OCI-LY3 (cell line): ENCODE results near the gene AUTS2.

ENCODE experiments used
- H2AFZ ChIP-seq: fragments of 200-600, 300-600 bp; shearing (Covaris generic); 2 replicates; pipeline ENCODE4 v1.6.0; 2014; ENCODE audit warnings: antibody characterized with exemption, low read depth, low read length
- H3K27ac ChIP-seq: fragments of 200-600, 300-600 bp; sonication (generic); 2 replicates; pipeline ENCODE4 v1.5.1; 2014; ENCODE audit warnings: mild to moderate bottlenecking, low read length, moderate library complexity, mixed read lengths
- H3K27me3 ChIP-seq: fragments of 200-600, 300-600 bp; sonication (generic); 2 replicates; pipeline ENCODE4 v1.6.1; 2014; ENCODE audit warnings: low read depth, low read length, mixed read lengths
- H3K36me3 ChIP-seq: fragments of 200-600, 300-600 bp; sonication (generic); replicated peaks from 2 replicates; pipeline ENCODE3; 2014; ENCODE audit warnings: low read depth, low read length, mixed read lengths
- H3K4me1 ChIP-seq: fragments of 300-600, 200-600 bp; sonication (generic); 2 replicates; pipeline ENCODE4 v1.6.1; 2014; ENCODE audit warnings: low read length, mixed read lengths
- H3K4me2 ChIP-seq: fragments of 200-600, 300-600 bp; sonication (generic); 2 replicates; pipeline ENCODE4 v1.6.1; 2014; ENCODE audit warnings: low read length, mixed read lengths
- H3K4me3 ChIP-seq: fragments of 300-600, 200-600 bp; sonication (generic); 2 replicates; pipeline ENCODE4 v1.5.1; 2014; ENCODE audit warnings: antibody characterized with exemption, mild to moderate bottlenecking, low read length, moderate library complexity
- H3K79me2 ChIP-seq: fragments of 300-600, 200-600 bp; shearing (Covaris generic); 2 replicates; pipeline ENCODE4 v1.6.1; 2014; ENCODE audit warnings: mild to moderate bottlenecking, low read length, mixed read lengths
- H3K9ac ChIP-seq: fragments of 300-600, 200-600 bp; shearing (Covaris generic); 2 replicates; pipeline ENCODE4 v1.6.0; 2014; ENCODE audit warnings: mild to moderate bottlenecking, low read length, moderate library complexity
- H3K9me3 ChIP-seq: fragments of 200-600, 300-600 bp; shearing (Covaris generic); 2 replicates; pipeline ENCODE4 v1.6.1; 2014; ENCODE audit warnings: low read length, mixed read lengths; ENCODE audit not compliant: insufficient read depth
- H4K20me1 ChIP-seq: fragments of 200-600, 300-600 bp; sonication (generic); 2 replicates; pipeline ENCODE4 v1.6.1; 2016; ENCODE audit warnings: low read length, mixed read lengths; ENCODE audit not compliant: insufficient read depth
- EZH2phosphoT487 ChIP-seq: fragments of 200-600 bp; shearing (Covaris generic); IDR thresholded peaks from 2 replicates; pipeline ENCODE4 v1.6.1; 2018; ENCODE audit warnings: antibody characterized with exemption, mixed run types, low read depth
- TF ChIP-seq, protein P1 (sequence below): fragments of 200-600, 300-600 bp; sonication (generic); IDR thresholded peaks from 2 replicates; pipeline ENCODE4 v1.5.1; 2014; ENCODE audit warnings: antibody characterized with exemption, low read length, low read depth

The AUTS2 gene

DNA sequence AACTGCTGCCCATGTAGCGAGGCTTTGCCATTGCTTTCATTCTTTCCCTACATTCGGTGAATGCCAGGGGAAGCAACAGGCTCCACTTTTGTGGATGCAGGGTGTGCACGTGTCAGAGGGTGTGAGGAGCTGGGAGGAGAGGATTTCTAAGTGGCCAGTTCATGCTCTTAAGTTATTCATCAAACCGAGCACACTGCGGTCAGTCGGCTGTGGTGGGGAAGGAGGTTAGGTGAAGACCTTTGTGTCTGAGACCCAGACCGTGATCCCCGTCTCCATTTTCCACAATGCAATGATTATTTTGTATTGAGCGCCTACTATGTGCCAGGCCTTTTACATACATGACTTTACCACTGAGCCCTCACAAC is 1095.0 kb downstream of the AUTS2 start:
- Histone ChIP-seq H3K27ac (no peak overlapping the region), H2AFZ (no peak overlapping the region), H3K4me2 (no peak overlapping the region), H4K20me1 (no peaks in the 10 kb centered on the region), H3K4me3 (no peak overlapping the region), H3K79me2 (no peaks in the 10 kb centered on the region), H3K9ac (no peak overlapping the region), H3K4me1 (no peaks in the 10 kb centered on the region), H3K36me3 (no peaks in the 10 kb centered on the region), H3K27me3 (no peaks in the 10 kb centered on the region), H3K9me3 (no peaks in the 10 kb centered on the region)
- TF ChIP-seq EZH2phosphoT487: no peak
- TF ChIP-seq, protein P1, sequence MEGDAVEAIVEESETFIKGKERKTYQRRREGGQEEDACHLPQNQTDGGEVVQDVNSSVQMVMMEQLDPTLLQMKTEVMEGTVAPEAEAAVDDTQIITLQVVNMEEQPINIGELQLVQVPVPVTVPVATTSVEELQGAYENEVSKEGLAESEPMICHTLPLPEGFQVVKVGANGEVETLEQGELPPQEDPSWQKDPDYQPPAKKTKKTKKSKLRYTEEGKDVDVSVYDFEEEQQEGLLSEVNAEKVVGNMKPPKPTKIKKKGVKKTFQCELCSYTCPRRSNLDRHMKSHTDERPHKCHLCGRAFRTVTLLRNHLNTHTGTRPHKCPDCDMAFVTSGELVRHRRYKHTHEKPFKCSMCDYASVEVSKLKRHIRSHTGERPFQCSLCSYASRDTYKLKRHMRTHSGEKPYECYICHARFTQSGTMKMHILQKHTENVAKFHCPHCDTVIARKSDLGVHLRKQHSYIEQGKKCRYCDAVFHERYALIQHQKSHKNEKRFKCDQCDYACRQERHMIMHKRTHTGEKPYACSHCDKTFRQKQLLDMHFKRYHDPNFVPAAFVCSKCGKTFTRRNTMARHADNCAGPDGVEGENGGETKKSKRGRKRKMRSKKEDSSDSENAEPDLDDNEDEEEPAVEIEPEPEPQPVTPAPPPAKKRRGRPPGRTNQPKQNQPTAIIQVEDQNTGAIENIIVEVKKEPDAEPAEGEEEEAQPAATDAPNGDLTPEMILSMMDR: no peak

DNA sequence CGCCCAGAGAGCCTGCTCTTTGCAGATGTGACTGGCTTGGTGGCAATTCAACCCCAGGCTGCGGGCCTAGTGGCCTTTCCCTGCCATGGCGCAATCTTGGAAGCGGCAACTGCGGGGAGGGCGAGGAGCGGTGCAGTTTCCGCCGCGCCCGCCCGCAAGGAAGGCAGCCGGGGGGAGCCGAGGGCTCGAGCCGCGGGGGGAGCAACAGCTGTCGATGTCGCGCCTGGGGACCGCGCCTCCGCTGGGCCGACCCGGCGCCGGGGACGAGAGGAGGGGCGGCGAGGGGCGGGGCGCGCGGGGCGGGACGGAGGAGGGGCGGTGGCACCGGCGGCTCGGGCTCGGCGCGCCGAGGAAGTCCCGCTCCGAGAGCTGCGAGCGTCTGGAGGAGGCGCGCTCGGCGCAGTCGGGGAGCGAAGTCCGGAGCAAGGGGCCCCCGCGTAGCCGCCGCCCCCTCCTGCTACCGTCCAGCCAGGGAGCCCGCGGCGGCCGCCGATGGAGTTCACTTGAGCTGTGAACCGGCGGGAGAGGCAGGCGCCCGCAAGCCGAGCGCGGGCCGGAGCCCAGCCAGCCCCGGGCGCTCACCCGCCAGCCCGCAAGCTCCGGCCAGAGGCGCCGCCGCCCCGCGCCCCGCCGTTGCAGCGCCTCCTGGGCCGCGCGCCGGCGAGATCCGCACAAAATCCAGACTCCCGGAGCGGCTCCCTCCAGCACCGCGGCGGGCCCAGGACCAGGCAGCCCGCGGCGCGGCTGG is 1095.6 kb downstream of the AUTS2 start:
- no peak overlapping the region for H3K27ac ChIP-seq
- H2AFZ ChIP-seq: no peak overlapping the region
- no peaks in the 10 kb centered on the region for H4K20me1 ChIP-seq
- no peaks in the 10 kb centered on the region for H3K9me3 ChIP-seq
- no peaks in the 10 kb centered on the region for H3K79me2 ChIP-seq
- no peak overlapping the region for H3K4me2 ChIP-seq
- H3K36me3 ChIP-seq: no peaks in the 10 kb centered on the region
- TF ChIP-seq EZH2phosphoT487: no peak
- TF ChIP-seq, protein P1: no peak
- H3K9ac ChIP-seq: no peak overlapping the region
- H3K4me1 ChIP-seq: no peaks in the 10 kb centered on the region
- H3K27me3 ChIP-seq: no peaks in the 10 kb centered on the region
- H3K4me3 ChIP-seq: no peak overlapping the region

DNA sequence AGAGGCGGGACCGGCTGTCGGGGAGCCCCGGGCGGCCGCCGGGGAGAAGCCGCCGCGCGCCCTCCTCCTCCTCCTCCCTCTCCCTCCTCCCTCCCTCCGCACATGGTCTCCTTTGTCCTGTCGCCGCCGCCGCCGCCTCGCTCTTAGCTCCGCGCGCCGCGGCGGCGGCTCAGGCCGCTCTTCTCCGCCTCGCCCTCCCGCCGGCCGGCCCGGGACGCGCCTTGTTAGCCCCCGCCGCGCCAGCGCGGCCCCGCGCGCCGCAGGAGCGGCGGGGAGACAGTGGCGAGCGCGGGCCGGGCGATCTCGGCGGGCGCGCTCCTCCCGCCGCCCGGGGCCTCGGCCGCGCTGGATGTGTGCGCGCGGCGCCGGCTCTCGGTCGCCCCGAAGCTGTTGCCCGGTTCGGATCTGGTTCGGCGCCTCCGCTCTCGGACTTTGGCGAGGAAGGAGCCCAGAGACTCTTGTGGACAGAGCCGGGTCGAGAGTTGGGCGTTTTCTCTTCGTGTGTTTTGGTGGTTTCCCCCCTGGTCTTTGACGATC is 1096.2 kb downstream of the AUTS2 start:
- H3K27ac ChIP-seq: no peak overlapping the region
- H3K4me1 ChIP-seq: no peaks in the 10 kb centered on the region
- H3K36me3 ChIP-seq: no peaks in the 10 kb centered on the region
- H2AFZ ChIP-seq: no peak overlapping the region
- no peak overlapping the region for H3K4me3 ChIP-seq
- no peaks in the 10 kb centered on the region for H3K9me3 ChIP-seq
- no peak overlapping the region for H3K4me2 ChIP-seq
- no peaks in the 10 kb centered on the region for H3K79me2 ChIP-seq
- no peaks in the 10 kb centered on the region for H3K27me3 ChIP-seq
- H3K9ac ChIP-seq: no peak overlapping the region
- TF ChIP-seq, protein P1: no peak
- no peak for TF ChIP-seq EZH2phosphoT487
- H4K20me1 ChIP-seq: no peaks in the 10 kb centered on the region

DNA sequence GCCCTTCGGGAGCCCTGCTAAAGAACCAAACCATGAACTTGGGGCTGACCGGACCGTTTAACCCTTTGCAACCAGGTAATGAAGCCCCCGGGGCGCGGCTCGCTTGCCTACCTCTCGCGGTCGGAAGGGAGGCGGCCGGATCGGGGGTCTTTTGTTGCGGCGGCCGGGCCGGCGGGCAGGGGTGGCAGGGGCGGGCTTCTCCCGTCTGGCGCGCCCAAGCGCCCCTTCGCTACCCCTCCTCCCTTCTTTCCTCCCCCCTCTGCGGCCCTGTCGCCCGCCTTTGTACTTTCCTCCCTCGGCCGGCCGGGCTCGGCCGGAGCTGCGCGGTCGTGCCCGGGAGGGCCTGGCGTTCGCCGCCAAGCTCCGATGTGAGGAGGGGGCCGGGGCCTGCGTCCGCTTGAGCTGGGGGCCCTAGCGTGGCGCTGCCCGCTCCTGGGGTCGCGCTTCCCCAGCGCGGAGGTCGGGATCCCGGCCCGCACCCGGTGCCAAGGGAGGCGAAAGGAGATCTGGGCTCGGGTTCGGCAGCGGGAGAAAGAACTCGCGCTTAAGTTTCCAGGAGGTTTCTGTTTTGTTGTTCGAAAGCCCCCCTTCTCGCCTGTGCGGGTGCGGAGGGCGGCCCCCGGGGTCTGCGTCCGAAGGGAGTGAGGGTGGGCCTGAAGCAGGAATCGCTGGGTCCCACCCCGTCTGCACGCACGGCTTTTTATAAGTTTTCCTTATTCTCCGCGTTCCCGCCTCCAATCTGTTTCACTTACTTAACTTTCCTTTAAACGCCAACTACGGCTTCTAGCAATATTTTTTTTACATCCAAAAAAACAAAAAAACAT is 1096.9 kb downstream of the AUTS2 start:
- Histone ChIP-seq H2AFZ (no peak overlapping the region), H3K9ac (no peak overlapping the region)

More for the DNA sequence above, 1096.9 kb downstream of the AUTS2 start:
- Histone ChIP-seq H3K27me3 (no peaks in the 10 kb centered on the region), H4K20me1 (no peaks in the 10 kb centered on the region), H3K36me3 (no peaks in the 10 kb centered on the region), H3K9me3 (no peaks in the 10 kb centered on the region), H3K79me2 (no peaks in the 10 kb centered on the region), H3K4me2 (no peak overlapping the region), H3K4me3 (no peak overlapping the region), H3K27ac (no peak overlapping the region), H3K4me1 (no peaks in the 10 kb centered on the region)
- TF ChIP-seq, protein P1: no peak
- no peak for TF ChIP-seq EZH2phosphoT487
